Measurements from ENCODE around the gene KCTD19. TPM values are rescaled to one million over a fixed set of nuclear protein-coding genes. Genes with fewer than 3 reads are reported as not detected.

KCTD19 gene
- total RNA-seq, 6 experiments from 2014 or later, result not detected

DNA sequence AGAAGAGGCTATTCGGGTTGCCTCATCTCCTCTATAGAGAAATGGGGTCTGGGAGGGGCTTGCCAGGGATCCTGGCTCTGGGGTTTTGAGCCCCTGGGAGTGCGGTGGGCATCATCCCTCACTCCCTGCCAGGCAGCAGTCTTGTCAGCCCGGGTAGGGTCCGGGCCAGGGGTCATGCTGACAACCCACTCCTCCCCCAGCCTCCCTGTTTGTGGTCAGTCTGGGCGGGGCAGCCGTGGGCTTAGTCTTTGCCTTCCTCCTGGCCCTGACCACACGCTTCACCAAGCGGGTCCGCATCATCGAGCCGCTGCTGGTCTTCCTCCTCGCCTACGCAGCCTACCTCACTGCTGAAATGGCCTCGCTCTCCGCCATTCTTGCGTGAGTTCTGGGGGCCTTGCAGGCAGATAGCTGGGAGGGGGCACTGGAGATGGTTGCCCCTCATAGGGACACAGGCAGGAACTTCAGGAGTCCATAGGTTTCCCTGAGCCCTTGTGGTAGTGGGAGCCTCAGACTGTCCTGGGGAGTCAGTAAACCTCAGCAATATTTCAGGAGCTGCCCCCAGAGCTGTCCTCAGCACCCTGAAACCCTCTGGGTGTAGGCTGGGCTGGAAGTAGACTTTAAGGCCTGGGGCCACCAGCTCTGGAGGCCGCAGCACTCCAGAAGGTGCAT lies 70.9 kb downstream of the KCTD19 start:
- TF ChIP-seq, protein P1, sequence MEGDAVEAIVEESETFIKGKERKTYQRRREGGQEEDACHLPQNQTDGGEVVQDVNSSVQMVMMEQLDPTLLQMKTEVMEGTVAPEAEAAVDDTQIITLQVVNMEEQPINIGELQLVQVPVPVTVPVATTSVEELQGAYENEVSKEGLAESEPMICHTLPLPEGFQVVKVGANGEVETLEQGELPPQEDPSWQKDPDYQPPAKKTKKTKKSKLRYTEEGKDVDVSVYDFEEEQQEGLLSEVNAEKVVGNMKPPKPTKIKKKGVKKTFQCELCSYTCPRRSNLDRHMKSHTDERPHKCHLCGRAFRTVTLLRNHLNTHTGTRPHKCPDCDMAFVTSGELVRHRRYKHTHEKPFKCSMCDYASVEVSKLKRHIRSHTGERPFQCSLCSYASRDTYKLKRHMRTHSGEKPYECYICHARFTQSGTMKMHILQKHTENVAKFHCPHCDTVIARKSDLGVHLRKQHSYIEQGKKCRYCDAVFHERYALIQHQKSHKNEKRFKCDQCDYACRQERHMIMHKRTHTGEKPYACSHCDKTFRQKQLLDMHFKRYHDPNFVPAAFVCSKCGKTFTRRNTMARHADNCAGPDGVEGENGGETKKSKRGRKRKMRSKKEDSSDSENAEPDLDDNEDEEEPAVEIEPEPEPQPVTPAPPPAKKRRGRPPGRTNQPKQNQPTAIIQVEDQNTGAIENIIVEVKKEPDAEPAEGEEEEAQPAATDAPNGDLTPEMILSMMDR (IDR thresholded peaks at IDR 0.05), result no peak
- Mint-ChIP-seq H3K27me3 (ENCODE audit: insufficient read depth) (peaks cover 1% of the 10 kb centered on the region; the same call in 1 of the 2 replicates), H3K4me3 (no peak overlapping the region)

DNA sequence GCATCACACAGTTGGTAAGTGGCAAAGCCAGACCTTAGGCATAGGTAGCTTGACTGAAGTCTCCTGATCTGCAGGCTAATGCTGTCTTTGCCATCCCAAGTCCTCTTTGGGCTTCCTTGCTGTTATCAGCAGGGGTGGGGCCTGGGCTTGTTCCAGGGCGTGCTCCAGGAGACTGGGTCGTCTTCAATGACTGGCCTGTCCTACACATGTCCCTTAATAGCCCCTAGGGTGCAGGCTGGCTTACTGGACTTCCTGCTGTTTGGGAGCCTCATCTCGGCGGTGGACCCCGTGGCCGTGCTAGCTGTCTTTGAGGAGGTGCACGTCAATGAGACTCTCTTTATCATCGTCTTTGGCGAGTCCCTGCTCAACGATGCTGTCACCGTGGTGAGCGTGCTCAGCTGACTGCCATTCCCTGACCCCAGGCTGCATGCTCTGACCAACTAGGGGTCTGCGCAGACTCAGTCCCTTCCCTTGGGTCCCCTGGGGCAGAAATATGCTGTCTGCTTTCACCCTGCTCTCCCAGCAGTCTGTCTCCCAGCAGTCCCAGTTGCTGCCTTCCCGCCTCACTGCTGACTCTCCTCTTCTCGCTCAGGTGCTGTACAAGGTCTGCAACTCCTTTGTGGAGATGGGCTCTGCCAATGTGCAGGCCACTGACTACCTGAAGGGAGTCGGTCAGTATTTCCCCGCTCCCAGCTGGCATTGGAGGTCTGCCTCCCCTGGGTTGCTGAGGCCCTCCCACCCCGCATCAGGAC lies 71.6 kb downstream of the KCTD19 start:
- peaks cover 18% of the 10 kb centered on the region for H3K4me1 Mint-ChIP-seq (ENCODE audit: low read depth)
- no peak overlapping the region for H3K4me3 Mint-ChIP-seq
- no peak for DNase-seq
- peaks cover 5% of the 10 kb centered on the region; the same call in 1 of the 2 replicates for H3K36me3 Mint-ChIP-seq (ENCODE audit: low read depth)
- H3K9me3 Mint-ChIP-seq, result no peaks in the 10 kb centered on the region
- H3K27ac Mint-ChIP-seq, result no peak overlapping the region
- TF ChIP-seq, protein P1 (IDR thresholded peaks at IDR 0.05), result no peak
- peaks cover 1% of the 10 kb centered on the region; the same call in 1 of the 2 replicates for H3K27me3 Mint-ChIP-seq (ENCODE audit: insufficient read depth)

More for the DNA sequence above, 70.9 kb downstream of the KCTD19 start:
- Mint-ChIP-seq H3K4me1 (ENCODE audit: low read depth) (peaks cover 17% of the 10 kb centered on the region), H3K36me3 (ENCODE audit: low read depth) (peaks cover 5% of the 10 kb centered on the region; the same call in 1 of the 2 replicates), H3K27ac (no peak overlapping the region), H3K9me3 (no peaks in the 10 kb centered on the region)
- DNase-seq, result no peak

DNA sequence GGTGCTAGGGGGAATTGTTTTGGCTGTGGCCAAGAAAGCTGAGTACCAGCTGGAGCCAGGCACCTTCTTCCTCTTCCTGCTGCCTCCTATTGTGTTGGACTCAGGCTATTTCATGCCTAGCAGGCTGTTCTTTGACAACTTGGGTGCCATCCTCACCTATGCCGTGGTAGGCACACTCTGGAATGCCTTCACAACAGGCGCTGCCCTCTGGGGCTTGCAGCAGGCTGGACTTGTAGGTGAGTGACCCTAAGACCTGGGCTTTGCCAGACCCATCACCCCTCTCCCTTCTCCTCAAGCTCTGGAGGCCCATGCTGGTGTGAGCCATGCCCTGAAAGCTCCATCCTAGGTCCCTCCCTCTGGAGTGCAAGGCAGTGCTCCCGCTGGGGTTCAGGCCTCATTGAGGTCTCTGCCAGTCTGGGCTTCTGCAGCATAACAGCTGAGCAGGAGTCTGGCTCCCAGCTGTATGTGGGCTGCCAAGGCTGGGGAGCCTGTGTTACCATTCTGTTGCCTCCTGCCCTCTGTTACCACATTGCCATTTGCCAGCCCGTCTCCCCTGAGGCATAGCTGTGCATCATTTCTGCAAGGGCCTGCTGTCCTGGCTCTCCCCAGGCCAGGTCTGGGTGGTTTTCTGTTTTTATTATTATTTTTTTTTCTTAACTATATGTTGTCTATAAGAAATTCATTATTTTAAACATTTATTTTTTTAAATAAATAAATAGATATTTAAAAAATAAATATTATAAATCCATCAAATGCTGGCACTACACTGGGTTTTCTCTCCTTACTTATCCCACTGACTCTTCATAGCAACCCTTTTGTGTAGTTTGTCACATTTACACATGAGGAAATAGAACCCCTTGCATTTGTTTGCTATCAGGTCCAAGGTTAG lies 73.7 kb downstream of the KCTD19 start:
- no peak for DNase-seq
- H3K27ac Mint-ChIP-seq, result no peak overlapping the region
- no peaks in the 10 kb centered on the region for H3K27me3 Mint-ChIP-seq (ENCODE audit: insufficient read depth)
- no peaks in the 10 kb centered on the region for H3K9me3 Mint-ChIP-seq
- TF ChIP-seq, protein P1 (IDR thresholded peaks at IDR 0.05), result no peak
- H3K4me3 Mint-ChIP-seq, result no peak overlapping the region
- peaks cover 28% of the 10 kb centered on the region for H3K4me1 Mint-ChIP-seq (ENCODE audit: low read depth)
- peaks cover 5% of the 10 kb centered on the region; the same call in 1 of the 2 replicates for H3K36me3 Mint-ChIP-seq (ENCODE audit: low read depth)

DNA sequence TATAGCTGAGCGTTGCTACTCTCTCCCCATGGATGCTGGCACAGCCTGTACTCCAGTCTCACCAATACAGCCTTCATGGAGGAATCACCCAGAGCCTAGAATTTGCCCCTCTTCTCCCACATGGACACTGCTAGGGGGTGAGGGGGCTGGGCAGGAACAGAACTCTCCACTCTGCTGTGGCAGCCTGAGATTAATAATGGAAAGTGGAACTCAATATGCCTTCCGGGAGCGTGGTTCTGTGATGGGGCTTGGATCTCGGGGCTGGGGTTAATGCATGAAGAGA lies 76.6 kb downstream of the KCTD19 start:
- H3K36me3 Mint-ChIP-seq (ENCODE audit: low read depth), result no peaks in the 10 kb centered on the region; the same call in 1 of the 2 replicates
- peak overlapping the region; percentile 89 for H3K4me3 Mint-ChIP-seq
- H3K4me1 Mint-ChIP-seq (ENCODE audit: low read depth), result peaks cover 35% of the 10 kb centered on the region
- H3K27me3 Mint-ChIP-seq (ENCODE audit: insufficient read depth), result peaks cover 2% of the 10 kb centered on the region
- no peak for DNase-seq
- TF ChIP-seq, protein P1 (IDR thresholded peaks at IDR 0.05), result no peak
- H3K9me3 Mint-ChIP-seq, result no peaks in the 10 kb centered on the region
- H3K27ac Mint-ChIP-seq, result peak overlapping the region; percentile 77; the same call in 1 of the 2 replicates
